H1 (cell line): ENCODE data around the gene MBTPS1. TPM values are rescaled to one million over a fixed set of nuclear protein-coding genes. Genes with fewer than 3 reads are reported as not detected.

ENCODE experiments used
- CHD7 ChIP-seq: fragments of 300-600 bp; sonication (generic); IDR thresholded peaks from 2 replicates; pipeline ENCODE4 v1.7.1; 2012; ENCODE audit warnings: low read length, moderate library complexity, mild to moderate bottlenecking, inconsistent platforms; ENCODE audit not compliant: insufficient replicate concordance
- CTCF ChIP-seq, 3 experiments: IDR thresholded peaks; 1 replicate in 2 of 3; 2 replicates in 1 of 3; pipeline versions ENCODE4 v1.5.1 to v1.6.1; 2011; ENCODE audit warnings: low read length in 3 of 3, mild to moderate bottlenecking in 3 of 3, inconsistent platforms in 2 of 3, low read depth in 1 of 3, moderate library complexity in 1 of 3; ENCODE audit not compliant: insufficient read depth in 1 of 3; ENCODE audit errors: control extremely low read depth in 1 of 3
- KDM5A ChIP-seq: fragments of 200-600 bp; IDR thresholded peaks from 2 replicates; pipeline ENCODE4 v1.7.1; 2012; ENCODE audit warnings: mild to moderate bottlenecking, low read length, inconsistent platforms, mixed read lengths
- SUZ12 ChIP-seq: fragments of 200-600 bp; sonication (generic); IDR thresholded peaks from 2 replicates; pipeline ENCODE4 v1.6.1; 2012; ENCODE audit warnings: mild to moderate bottlenecking, inconsistent platforms, low read length, moderate library complexity, mixed read lengths
- TAF7 ChIP-seq: optimal IDR thresholded peaks from 2 replicates; pipeline ENCODE3; 2011; ENCODE audit warnings: low read depth, mild to moderate bottlenecking, inconsistent platforms, low read length, moderate library complexity, borderline replicate concordance
- USF2 ChIP-seq: IDR thresholded peaks from 2 replicates; pipeline ENCODE4 v1.6.1; 2011; ENCODE audit warnings: low read length, improper control_type of control experiment
- polyA plus RNA-seq, 7 experiments: library from polyadenylated mRNA; depleted of rRNA in 3 of 7; stranded (reverse) in 5 of 7; unstranded in 2 of 7; fragments of >200 nt in 5 of 7; fragments of 200-250 nt in 2 of 7; gene quantifications; 1 replicate in 5 of 7; 2 replicates in 1 of 7; 4 replicates in 1 of 7; pipeline versions ENCODE4 v1.2.1 to v1.2.3, GENCODE V29; 2011 to 2013; ENCODE audit warnings: missing spikeins in 2 of 7, mixed read lengths in 2 of 7
- total RNA-seq: library from RNA; stranded (reverse); fragmentation: NEBNext Ultra II Directional; extraction: Animal tissue kit (Norgen Biotek cat#: 25700); gene quantifications from 2 replicates; pipeline ENCODE4 v1.2.1, GENCODE V29; 2021

MBTPS1 gene
- total and polyA plus RNA-seq, 2 of the 8 experiments (the other 6 are each of a cell fraction or from before 2014, with no cell fraction given) = 30.6 to 53.3 TPM

GRCh38 chr16:84121007-84121406 lies 4.3 kb upstream of the MBTPS1 start (continued):
- TF ChIP-seq CHD7 = no peak
- no peak for TF ChIP-seq TAF7
- TF ChIP-seq SUZ12 = no peak
- no peak for TF ChIP-seq USF2
- no peak for TF ChIP-seq CTCF (IDR thresholded peaks at IDR 0.05; ENCODE audit: control extremely low read depth in 1 of 3, insufficient read depth in 1 of 3, low read depth in 1 of 3, low read length in 3 of 3)
- TF ChIP-seq KDM5A = no peak
- TF ChIP-seq, all 59 proteins: peak for 0
